Measurements from ENCODE around the gene SEMA4C.

Gene SEMA4C

GRCh38 chr2:96839875-96840850 lies 29.7 kb downstream of the SEMA4C start:
- DNase-seq: no peak

GRCh38 chr2:96839293-96839874 lies 30.5 kb downstream of the SEMA4C start:
- DNase-seq: peak in 2 of 3 donors; percentile 20 to 33

GRCh38 chr2:96838345-96839292 lies 31.3 kb downstream of the SEMA4C start:
- DNase-seq: no peak

- DNase-seq: no peak
These were observed 32.3 kb downstream of the SEMA4C start for GRCh38 chr2:96837575-96837974.

GRCh38 chr2:96835830-96836229 lies 34.0 kb downstream of the SEMA4C start:
- DNase-seq: no peak

GRCh38 chr2:96832754-96833507 lies 36.9 kb downstream of the SEMA4C start:
- no peak for DNase-seq

- no peak for DNase-seq
These were observed 37.5 kb downstream of the SEMA4C start for GRCh38 chr2:96832408-96832753.

- no peak for DNase-seq
These were observed 38.2 kb downstream of the SEMA4C start for GRCh38 chr2:96831679-96832078.

- no peak for DNase-seq
These were observed 39.8 kb downstream of the SEMA4C start for GRCh38 chr2:96830044-96830562.

GRCh38 chr2:96828874-96829273 lies 41.0 kb downstream of the SEMA4C start:
- DNase-seq: no peak

GRCh38 chr2:96828436-96828835 lies 41.4 kb downstream of the SEMA4C start:
- no peak for DNase-seq

- no peak for DNase-seq
These were observed 43.2 kb downstream of the SEMA4C start for GRCh38 chr2:96826546-96827278.

GRCh38 chr2:96825057-96825456 lies 44.8 kb downstream of the SEMA4C start:
- DNase-seq: no peak

GRCh38 chr2:96824079-96824870 lies 45.6 kb downstream of the SEMA4C start:
- DNase-seq: no peak

GRCh38 chr2:96823198-96823597 lies 46.7 kb downstream of the SEMA4C start:
- no peak for DNase-seq

- no peak for DNase-seq
These were observed 47.1 kb downstream of the SEMA4C start for GRCh38 chr2:96822786-96823185.

- no peak for DNase-seq
These were observed 48.7 kb downstream of the SEMA4C start for GRCh38 chr2:96821113-96821675.

- no peak for DNase-seq
These were observed 49.9 kb downstream of the SEMA4C start for GRCh38 chr2:96819876-96820511.

GRCh38 chr2:96819128-96819875 lies 50.6 kb downstream of the SEMA4C start:
- DNase-seq: no peak
